HG03064 (cell line): ENCODE data around the gene HOXD10.

ENCODE experiments used
- ATAC-seq: cut with Tn5 transposase; IDR thresholded peaks from one replicate; pipeline ENCODE4 v1.9.1; 2021; ENCODE audit warnings: low read depth; ENCODE audit not compliant: unreplicated experiment

The HOXD10 gene

DNA sequence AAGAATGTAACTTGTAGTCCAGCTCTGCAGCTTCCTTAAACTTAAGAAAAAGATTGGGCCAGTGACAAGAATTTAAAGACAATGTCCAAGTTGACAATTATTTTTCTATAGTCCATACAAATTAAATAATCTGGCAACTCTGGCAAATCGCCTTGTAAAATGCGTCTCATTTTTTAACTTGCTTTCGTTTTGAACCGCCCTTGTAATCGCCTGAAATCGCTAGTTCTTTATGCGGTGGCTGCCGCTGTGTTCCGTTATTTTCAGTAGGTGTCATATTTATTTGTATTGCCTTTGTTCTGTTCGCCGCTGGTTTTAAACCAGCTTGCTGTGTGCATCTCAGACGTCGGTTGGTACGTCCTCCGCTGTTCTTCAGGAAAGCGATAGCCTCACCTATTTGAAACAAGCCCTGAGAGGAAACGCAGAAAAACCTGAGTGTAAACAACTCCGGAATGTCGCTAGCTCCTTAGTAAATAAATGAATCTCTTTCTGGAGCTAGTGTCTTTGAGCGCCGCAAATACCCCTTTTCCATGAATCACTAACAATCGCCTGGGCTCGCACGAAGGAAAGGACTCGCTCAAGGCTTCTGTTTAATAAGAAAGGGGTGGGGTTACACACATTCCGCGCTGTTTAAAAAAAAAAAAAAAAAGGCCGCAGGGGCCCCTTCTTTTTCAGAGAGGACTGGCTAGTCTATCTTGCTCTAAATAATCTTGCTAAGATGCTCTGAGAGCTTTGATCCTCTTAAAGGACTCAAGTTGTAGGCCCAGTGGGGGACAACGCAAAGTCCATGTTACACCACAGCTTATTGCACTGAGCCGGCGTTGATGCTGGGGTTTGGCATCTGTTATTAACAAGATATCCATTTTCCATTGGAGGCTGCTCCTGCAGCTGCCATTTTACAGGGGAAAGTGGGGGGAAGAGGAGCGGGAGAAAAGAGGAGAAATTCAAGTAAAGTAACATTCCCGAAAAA lies 15.9 kb downstream of the HOXD10 start:
- ATAC-seq: no peak

GRCh38 chr2:176133389-176133788 lies 16.8 kb downstream of the HOXD10 start:
- ATAC-seq: no peak

- ATAC-seq: no peak
Observed at GRCh38 chr2:176134035-176134434, 17.5 kb downstream of the HOXD10 start.

GRCh38 chr2:176135035-176135440 lies 18.5 kb downstream of the HOXD10 start:
- ATAC-seq: no peak

DNA sequence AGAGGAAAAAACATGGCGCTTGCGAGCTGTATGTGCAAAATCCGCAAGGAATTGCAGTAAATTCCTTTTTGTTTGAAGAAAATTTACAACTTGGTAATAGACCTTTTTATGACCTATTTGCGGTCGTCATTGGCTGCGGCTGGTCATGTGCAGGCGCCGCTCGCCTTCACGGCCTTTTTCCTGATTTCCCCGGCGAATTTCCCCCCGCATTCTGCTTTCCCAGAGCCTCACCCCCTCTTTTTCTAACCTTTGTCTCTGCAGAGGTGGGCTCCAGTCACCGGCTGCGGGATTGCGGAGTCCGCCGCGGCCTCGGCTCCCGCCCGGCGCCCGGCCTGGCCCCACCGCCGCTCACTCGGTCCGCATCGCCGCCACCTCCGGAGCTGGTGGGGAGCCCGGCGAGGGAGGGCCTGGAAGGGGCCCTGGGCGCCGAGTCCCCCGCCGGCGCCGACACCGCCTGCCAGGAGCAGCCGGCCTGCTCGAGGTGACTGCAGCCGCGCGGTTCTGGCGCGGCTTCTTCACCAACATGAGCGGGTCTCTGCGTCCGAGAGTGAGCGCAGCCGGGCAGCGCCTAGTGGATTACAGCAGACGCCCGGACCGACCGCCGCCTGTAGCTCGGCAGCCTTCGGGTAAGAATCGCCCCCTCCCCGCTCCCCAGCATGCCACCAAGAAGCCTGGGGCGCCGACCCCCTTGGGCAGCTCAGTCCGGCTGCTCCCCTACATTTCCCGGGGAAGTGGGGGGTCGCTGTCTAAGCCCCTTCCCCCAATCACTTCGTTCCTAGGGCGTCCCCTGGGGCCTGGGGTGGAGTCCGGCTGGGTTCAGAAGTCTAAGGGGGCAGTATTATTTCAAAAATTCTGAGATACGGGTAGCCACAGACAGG lies 20.0 kb downstream of the HOXD10 start:
- no peak for ATAC-seq

DNA sequence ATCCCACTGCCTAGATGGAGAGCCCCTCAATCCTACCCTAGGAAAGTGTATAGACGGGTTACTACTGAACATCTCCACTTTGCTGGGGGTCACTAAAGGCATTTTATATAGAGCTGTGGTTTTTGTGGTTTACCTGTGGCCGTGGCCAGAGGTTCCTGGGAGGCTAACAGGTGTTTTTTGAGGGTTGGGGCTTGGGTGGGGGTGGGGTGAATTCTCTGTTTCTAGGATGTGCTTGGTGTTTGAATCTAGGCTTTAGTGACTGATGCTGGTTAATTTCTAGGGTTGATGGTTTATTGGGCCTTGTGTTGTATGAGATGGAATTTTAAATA lies 20.6 kb downstream of the HOXD10 start:
- no peak for ATAC-seq

DNA sequence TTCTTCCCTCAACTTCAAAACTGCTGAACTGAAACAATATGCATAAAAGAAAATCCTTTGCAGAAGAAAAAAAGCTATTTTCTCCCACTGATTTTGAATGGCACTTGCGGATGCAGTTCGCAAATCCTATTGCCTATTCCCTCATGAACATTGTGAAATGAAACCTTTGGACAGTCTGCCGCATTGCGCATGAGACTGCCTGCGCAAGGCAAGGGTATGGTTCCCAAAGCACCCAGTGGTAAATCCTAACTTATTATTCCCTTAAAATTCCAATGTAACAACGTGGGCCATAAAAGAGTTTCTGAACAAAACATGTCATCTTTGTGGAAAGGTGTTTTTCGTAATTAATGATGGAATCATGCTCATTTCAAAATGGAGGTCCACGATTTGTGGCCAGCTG lies 21.3 kb downstream of the HOXD10 start:
- no peak for ATAC-seq

GRCh38 chr2:176138526-176138922 lies 21.9 kb downstream of the HOXD10 start:
- ATAC-seq: no peak

DNA sequence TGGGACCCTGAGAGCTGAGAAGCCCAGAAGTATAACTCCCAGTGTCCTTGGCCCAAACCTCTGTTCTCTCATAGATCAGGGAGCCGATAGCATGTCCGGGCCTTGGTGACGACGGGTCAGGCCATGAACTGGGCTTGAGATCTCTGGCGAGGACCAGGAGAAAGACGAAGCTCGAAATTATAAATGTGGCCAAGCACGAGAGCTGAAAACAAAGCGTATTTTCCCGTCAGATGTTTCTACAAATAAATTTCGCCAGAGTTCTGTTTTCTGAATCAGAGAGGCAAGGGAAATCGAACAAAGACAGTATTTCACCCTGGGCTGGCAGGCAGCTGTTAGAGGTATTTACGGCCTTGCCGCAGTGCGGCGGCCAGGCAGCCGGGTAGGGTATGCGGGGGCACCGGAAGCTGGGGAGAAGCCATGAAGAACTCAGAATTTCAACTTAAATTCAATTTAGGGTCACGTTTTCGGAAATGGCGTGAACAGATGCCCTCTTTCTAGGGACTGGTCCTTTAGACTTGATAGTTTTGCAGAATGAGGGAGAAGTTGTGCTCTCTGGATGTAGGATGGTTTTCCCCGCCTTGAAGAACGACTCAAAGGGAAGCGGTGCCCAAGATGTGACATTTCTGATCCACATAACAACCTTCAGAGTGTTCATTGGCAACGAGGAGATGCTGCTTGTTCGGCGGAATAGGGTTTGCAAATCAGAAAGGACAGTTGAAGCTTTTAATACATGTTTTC lies 22.5 kb downstream of the HOXD10 start:
- no peak for ATAC-seq

DNA sequence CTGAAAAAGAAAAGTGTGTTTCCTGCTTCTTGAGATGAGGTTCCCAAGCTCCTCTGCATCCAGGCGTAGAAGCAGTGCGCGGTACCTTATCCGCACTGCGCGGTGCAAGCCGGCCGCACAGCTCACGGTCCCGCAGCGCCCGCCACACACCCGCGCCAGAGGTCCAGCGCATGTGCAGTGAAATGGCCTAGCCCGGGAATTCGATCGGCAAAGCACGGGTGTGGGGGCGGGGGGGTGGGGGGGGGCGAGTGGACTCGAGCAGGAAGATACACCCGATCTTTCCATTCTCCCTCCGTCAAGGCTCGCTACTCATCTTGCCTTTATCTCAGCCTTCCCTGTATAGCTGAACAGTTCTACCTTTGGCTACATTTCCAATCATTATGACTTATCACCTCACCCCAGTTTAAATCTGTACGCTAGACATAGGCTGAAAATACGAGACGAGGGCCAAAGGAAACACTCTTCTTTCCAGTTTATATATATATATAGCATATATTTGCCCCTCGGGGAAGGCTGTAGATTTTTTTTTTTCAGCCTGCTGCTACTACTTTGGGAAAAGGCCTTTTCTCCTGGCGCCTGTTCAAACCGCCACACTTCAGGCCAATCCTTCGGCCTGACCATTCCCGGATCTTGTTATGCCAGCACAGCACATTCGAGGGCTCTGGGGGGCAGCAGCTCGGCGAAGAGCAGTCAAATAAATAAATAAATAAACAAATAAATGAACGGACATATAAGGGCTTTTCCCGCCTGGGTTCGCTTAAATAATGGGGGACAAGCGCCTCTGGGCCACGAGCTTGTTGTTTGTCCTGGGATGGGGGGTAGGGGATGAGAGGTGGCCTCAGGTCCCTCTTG lies 23.3 kb downstream of the HOXD10 start:
- no peak for ATAC-seq

DNA sequence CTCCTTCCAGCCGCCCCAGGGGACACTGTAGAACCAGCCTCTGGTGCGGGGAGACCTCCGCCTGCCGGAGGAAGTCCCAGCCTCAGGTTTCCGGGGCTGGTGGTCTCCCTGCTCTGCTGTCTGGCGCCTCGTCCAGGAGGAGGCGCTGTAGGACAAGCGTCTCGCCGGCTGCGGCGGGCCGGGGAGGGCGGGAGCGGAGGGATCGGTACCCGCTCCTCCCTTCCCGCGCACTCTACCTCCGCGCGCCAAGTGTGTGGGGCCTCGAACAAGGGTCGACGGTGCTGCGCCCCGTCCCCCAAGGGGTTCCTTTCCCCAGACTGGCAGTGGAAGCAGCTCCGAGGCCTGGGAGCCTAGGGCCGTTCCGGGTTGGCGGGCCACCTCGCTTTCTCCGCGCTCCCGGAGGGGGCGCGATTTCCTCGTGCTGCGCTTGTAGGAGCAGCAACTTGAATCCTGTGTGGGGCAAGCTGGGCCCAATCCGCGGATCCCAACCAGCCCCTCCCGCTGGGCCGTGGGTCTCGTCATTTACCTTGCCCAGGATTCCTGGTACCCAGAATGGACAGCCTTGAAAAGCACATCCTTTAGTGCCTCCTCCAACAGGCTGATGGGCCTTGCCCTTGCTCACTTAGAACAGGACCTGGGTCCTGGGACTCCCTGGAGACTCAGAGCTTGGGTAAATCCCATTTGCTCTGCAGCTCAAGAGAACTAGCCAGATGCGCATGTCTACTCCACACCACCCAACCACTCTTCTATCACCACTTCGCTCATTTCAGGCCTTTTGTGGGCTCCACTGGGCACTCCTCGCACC lies 24.1 kb downstream of the HOXD10 start:
- peak; percentile 93 for ATAC-seq

DNA sequence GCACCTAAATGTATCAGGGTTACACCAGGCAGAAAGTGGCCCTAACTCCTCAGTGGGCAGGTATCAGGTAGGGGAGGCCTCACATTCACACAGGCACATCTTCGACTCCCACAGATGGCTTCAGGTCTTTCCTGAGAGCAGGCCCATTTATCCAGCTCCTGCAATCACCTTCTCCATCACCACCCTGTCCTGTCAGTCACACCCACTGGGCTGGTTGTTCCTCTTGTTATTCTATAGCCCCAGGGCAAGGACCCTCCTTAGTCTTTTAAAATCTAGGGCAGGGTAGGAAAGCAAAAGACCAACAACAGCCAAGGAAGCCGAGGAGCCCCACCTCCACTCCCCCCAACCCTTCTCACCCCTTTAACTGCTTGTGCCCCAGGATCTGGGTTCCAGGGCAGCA lies 25.7 kb downstream of the HOXD10 start:
- ATAC-seq: no peak

- ATAC-seq: no peak
Observed at GRCh38 chr2:176145085-176145969, 28.7 kb downstream of the HOXD10 start.

GRCh38 chr2:176146101-176146500 lies 29.5 kb downstream of the HOXD10 start:
- no peak for ATAC-seq

GRCh38 chr2:176146645-176147044 lies 30.1 kb downstream of the HOXD10 start:
- ATAC-seq: no peak

DNA sequence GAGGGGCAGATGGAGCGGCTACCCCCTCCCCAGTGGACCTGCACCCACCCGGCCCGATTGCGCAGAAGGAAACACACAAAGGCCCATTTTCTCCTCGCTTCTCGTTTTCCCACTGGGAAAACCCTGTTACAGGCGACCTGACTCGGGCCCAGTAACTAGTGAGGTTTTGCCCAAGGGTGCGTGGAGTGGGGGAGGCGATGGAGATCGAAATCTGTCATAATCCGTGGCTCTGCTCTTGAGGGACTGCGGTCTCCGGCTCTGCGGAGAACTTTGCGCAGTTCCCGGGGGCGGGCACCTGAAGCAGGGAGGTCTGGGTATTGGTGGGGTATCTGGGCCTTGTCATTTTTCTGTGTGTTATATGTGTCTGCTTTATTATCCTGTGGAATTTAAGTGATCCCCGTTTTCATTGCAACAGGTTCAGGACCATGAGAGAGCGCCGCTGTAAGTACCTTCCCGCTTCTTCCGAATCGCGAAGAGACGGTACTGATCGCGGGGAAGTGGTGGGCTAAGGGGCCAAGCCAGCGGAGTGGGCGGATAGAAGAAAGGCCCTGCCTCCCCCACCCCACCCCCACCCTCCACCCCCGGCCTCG lies 30.7 kb downstream of the HOXD10 start:
- ATAC-seq: no peak

- ATAC-seq: no peak
Observed at GRCh38 chr2:176147800-176148496, 31.4 kb downstream of the HOXD10 start.
